H4 (cell line): ENCODE data around the gene TMEM163. TPM values are rescaled to one million over a fixed set of nuclear protein-coding genes. Genes with fewer than 3 reads are reported as not detected.
"Not testable (repeated sequence)": the region's sequence is repeated elsewhere in the genome, so short reads cannot be mapped to it uniquely, and the experiment has no call there.

Source experiments
- DNase-seq: peaks from one replicate; pipeline ENCODE4 v3.0.0-alpha.2; 2015; ENCODE audit warnings: low spot score
- total RNA-seq: library from RNA; depleted of rRNA; stranded (reverse); fragments of >200 nt; shearing (Covaris generic); gene quantifications from 2 replicates; pipeline ENCODE4 v1.2.3, GENCODE V29; 2014; rRNA removed

Gene TMEM163
- total RNA-seq = not detected in 2 replicates

GRCh38 chr2:134718817-134719814, at the start of gene TMEM163:
TSS of gene TMEM163 (minus strand) at chr2:134719000.
- no peak for DNase-seq

GRCh38 chr2:134766583-134766982, 47.8 kb upstream of the TMEM163 start:
- no peak for DNase-seq

- no peak for DNase-seq
Measured at GRCh38 chr2:134765987-134766386, 47.2 kb upstream of the TMEM163 start.

- DNase-seq = no peak
Measured at GRCh38 chr2:134764164-134764563, 45.4 kb upstream of the TMEM163 start.

- DNase-seq = no peak
Measured at GRCh38 chr2:134763164-134763710, 44.4 kb upstream of the TMEM163 start.

GRCh38 chr2:134762508-134762907, 43.7 kb upstream of the TMEM163 start:
- no peak for DNase-seq

- DNase-seq = no peak
Measured at GRCh38 chr2:134760385-134760784, 41.6 kb upstream of the TMEM163 start.

- DNase-seq = no peak
Measured at GRCh38 chr2:134758633-134759032, 39.8 kb upstream of the TMEM163 start.

- not testable (repeated sequence) for DNase-seq
Measured at GRCh38 chr2:134751981-134752380, 33.2 kb upstream of the TMEM163 start.

- no peak for DNase-seq
Measured at GRCh38 chr2:134745546-134745945, 26.7 kb upstream of the TMEM163 start.

DNA sequence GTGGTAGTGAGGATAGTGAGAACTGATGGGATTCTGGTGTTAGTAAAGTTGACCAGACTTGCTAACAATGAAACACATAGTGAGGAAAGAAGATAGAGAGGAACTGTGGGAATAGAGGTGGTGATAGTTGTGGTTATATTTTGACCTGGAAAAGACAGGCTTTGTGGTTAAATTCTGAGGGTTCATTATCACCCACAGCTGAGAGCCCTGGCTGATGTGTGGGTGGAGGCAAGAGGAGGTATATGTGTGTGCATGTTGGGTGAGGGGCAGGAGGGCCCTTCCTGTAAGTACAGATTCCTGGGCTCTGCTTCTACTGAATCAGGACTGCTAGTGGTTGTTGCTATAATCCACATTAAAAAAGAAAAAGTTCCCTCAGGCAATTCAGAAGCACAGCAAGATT, 26.2 kb upstream of the TMEM163 start:
- no peak for DNase-seq

- peak; percentile 22 for DNase-seq
Measured at GRCh38 chr2:134739879-134740301, 21.1 kb upstream of the TMEM163 start.

DNA sequence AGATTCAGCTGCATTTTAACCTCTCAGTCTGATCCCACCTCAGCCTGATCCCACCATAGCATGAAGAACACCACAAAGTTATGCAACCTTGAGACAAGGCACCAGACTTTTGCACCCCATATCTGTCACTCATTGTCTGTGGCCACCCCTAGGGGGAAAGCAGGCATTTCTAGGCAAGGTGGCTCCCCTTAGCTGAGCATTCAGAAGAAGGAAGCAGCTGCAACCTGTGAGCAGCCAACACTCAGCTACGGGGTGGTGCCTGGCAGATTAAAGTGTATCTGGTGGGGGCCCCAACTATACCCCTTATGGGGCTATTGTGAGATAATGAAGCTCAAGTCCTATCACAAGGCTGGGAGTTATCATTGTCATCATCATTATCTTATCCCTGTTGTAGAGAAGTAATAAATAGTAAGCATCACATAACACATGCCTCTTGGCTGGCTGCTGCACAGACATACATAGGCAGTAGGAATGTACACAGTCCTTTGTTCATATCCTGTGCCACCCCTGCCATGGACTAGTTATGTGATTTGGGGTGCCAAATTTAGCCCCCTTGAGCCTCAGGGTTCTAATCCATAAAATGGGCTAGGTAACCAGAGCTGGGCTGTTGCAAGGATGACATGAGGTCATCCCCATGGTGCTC, 20.6 kb upstream of the TMEM163 start:
- no peak for DNase-seq

- DNase-seq = no peak
Measured at GRCh38 chr2:134738141-134738870, 19.5 kb upstream of the TMEM163 start.

DNA sequence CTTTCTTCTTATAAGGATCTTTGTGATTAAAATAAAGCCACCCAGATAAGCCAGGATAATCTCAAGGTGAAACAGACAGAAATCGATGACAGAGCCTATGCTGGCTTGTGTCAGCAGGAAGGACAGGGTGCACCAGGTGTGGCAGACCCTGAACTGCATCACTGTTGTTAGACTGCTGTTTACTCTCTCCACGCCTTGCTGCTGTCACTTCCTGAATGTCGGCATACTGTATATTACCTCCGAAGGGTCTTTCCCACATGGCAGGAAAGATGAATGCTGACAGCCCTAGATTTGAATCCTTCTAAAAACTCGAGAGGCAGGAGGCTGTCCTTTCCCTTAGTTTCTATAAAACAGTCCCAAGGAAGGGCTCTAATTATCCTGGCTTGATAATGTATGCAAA, 18.9 kb upstream of the TMEM163 start:
- DNase-seq = no peak

- DNase-seq = peak; percentile 30
Measured at GRCh38 chr2:134736167-134736880, 17.5 kb upstream of the TMEM163 start.

DNA sequence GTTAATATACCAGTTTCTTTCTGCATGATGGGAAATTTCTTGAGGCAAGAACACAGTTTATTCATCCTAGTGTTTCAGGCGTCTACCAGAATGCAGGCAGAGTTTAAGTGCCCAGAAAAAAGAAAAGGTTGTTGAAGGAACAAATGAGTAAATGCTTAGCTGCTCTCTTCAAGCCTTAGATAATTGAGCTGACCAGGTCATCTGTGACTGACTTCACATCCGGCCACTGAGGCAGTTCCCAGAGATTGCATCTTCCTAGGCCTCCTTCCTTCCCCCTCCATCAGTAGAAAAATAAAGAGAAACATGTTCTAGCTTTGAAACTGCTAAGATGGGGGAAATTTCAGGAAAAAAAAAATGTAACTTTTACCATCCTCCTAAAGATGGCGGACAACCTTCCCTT, 9.4 kb upstream of the TMEM163 start:
- DNase-seq = no peak

DNA sequence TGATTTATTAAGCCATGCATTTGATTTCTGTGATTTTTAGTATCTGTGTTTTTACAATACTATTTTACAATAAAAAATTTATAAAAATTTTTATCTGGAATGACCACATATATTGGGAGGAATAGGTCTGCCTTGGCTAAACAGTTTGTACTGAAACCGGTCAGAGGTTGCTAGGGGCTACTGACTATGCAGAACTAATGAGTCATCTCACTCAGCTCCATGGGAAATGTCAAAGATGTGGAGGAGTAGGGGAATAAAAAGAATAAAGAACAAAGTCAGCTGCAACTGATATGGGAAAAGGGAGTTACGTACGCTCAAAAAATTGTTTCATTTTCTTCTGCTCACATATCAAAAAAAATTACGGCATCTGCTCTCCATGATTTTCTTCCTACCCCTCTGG, 8.6 kb upstream of the TMEM163 start:
- no peak for DNase-seq

GRCh38 chr2:134726645-134727044, 7.8 kb upstream of the TMEM163 start:
- DNase-seq = no peak

- no peak for DNase-seq
Measured at GRCh38 chr2:134725876-134726275, 7.1 kb upstream of the TMEM163 start.

GRCh38 chr2:134724341-134724740, 5.5 kb upstream of the TMEM163 start:
- DNase-seq = no peak
